Measurements from ENCODE around the gene GFI1B.

The GFI1B gene

DNA sequence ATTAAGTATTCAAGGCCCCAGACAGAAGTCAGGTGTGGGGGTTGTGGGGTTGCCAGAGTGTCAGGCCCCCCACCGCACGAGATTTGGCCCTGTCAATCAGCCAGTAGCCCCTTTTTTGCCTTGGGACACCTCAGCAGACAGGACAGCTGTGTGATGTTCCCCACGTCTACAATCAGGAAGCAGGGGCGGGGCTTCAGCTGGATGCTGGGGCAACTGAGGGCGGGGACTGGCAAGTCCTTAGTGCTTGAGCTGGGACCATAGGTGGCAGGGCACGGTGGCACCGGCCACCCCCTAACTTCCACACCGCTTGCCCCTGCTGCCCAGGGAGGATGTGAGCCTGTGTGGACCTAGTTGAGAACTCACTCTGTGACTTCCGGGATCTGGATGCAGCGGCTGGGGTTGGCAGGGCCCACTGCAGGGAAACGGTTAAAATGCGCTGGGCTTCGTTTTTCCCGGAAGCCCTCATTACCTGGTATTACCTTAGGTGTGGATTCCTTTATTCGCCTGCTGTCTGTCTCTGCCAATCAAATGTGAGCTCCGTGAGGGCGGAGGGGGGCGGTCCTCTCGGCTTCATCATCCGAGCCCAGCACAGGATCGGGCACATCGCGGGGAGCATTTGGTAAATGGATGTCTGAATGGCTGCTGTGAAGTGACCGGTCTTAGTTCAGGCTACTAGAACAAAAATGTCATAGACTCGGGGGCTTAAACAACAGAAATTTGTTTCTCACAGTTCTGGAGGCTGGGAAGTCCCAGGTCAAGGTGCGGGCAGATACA, 44.8 kb downstream of the GFI1B start:
- peak in 1 of 2 donors; percentile 32 for DNase-seq

DNA sequence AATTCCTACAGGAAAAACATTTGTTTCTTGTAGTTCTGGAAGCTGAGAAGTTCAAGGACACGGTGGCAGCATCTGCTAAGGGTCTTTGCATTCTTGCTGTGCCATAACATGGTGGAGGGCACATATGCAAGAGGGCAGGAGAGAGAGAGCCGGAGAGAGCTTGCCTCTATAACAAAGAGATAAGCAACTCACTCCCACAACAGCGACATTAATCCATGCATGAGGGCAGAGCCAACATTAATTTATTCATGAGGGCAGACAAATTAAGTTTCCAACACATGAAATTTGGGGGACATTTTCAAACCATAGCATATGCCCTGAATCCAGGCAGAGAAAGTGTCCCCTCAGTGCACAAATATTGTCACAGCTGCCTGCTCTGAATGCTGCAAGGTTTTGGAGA, 47.9 kb downstream of the GFI1B start:
- DNase-seq: no peak

DNA sequence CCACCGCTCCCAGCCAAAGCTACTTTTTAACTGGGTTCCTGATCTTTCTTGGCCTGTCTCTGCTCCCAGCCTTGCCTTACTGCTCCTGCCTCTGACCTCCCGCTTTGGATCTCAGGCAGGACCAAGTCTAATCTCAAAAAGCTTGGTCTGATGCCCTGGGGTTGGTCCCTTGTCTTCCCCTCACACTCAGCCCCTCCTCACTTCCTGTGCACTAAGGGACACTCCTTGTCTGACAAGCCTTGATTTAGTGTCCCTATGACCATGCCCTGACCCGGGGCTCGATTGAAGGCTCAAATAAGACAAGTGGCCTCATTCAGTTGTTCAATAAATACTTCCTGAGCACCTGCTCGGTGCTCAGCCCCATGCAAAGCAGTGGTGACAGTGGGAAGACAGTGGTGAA, 48.6 kb downstream of the GFI1B start:
- no peak for DNase-seq

DNA sequence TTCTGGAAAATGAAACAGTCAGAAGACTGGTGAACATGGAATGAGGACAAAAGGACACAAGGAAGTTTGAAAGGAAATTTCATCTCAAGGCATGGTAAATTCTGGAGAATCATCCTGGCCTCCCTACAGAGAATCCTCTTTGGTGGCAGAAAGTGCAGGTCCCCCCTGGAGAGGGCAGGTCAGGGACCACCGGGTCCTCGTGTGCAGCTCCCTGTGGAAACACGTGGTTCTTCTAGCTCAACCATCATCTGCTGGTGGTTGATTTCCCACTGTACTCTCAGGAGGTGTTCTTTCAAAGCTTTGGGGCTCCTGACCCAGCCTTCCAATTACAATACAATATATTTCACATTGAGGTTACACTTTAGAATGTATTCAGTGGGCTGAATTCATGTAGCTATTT, 49.7 kb downstream of the GFI1B start:
- DNase-seq: no peak

DNA sequence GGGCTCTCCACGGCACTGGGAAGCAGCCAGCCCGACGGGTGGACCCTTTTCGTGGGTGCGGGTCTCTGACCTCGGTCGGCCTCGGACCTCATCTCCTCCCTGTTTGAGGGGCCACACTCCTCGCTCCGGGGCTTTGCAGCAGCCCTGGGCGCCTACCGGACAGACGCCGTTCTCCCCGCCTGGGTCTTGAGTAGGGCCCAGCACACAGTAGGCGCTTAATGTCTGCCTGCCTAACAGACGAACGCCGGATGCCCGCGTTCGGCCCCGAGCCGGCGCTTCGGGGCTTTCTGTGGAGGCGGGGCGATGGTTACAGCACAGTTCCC, 51.5 kb downstream of the GFI1B start:
- no peak for DNase-seq

DNA sequence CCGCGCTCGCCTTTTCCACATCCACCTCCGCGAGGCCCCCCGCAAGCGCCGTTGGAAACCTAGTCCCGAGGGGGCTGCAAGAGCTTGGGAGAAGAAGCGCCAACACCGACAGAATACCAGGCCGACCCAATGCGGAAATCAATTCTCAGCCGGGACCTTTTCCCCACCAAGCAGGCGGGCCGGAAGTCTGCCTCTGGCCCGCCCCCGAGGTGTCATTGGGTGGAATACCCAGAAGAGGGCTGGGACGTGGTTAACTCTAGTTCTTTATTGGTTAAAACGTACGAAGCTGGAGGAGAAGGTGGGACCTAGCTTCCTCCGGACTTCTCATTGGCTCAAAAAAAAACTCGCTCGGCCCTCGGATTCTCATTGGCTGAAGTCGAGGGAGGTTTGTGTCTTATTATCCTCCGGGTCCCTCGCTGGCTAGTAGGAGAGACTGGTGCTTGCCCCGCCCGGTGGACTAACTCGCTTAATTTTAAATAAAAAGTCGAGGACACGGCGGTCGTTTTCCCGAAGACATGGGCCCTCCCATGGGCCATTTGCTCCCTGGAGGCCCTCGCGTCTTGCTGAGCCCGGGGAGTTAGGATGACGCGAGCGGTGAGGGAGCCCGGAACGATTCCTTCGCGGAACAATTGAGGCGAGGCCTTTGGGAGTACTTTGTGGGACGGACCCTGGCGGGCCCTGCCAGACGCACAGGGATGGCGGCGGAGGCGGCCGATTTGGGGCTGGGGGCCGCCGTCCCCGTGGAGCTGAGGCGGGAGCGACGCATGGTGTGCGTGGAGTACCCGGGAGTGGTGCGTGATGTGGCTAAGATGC, 52.0 kb downstream of the GFI1B start, which contains the start of gene GTF3C5:
Gene GTF3C5 (plus strand): TSS at position 681 of the 813 bp plus-strand sequence. CDS start 15 bp downstream, at position 696.
- DNase-seq: peak; percentile 91 to 93

DNA sequence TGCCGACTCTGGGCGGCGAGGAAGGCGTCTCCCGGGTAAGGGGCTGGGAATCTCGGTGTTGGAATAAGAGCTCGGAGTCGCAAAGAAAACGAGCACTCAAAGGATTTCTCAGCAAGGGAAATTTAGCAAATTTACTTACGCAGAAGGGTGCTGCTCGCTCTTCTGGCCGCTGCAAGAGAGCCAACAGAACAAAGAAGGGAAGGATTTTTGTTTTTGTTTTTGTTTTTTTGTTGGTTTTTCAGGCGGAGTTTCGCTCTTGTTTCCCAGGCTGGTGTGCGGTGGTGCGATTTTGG, 52.6 kb downstream of the GFI1B start:
- no peak for DNase-seq

DNA sequence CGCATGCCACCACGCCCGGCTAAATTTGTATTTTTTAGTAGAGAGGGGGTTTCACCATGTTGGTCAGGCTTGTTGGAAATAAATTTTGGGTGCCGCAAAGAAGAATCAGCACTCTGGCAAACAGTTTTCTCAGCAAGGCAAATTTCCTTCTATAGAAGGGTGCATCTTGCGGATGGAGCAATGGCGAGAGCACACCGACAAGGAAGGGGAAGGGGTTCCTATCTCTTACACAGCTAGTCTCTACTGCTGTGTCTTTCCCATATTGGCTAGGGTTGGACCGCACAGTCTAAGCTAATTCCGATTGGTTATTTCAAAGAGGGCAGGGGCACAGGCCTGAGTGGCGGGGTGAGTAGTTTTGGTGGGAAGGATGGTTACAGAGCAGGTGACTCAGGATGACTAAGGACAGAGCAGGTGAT, 53.0 kb downstream of the GFI1B start:
- DNase-seq: no peak

DNA sequence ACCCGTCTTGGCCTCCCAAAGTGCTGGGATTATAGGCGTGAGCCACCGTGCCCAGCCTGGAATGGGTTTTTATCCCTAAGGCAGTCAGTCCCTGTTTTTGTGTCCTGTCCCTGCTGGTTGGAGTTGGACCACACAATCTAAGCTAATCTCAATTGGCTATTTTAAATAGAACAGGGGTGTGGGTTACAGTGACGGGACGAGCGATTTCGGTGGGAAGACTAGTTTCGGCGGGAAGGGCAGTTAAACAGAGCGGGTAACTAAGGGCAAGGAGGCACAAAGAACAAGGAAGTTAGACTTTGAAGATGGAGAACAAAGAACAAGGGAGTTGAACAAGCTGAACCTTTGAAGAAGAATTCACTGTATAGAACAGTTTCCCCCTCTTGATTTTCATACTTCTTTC, 53.7 kb downstream of the GFI1B start:
- DNase-seq: no peak

DNA sequence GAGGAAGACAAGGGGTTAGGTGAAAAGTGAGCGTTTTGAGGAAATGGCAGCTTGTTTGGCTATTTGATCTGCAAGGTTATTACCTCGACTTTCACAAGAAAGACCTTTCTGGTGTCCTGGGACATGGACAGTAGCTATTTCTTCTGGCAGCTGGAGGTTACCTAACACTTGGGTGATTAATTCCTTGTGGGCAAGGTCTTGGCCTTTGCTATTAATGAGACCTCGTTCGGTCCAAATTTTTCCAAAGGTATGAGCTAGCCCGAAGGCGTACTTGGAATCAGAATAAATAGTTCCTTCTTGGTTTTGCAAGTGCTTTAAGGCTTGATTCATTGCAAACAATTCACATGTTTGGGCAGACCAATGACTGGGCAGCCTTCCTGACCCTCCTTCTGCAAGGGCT, 57.2 kb downstream of the GFI1B start:
- no peak for DNase-seq

DNA sequence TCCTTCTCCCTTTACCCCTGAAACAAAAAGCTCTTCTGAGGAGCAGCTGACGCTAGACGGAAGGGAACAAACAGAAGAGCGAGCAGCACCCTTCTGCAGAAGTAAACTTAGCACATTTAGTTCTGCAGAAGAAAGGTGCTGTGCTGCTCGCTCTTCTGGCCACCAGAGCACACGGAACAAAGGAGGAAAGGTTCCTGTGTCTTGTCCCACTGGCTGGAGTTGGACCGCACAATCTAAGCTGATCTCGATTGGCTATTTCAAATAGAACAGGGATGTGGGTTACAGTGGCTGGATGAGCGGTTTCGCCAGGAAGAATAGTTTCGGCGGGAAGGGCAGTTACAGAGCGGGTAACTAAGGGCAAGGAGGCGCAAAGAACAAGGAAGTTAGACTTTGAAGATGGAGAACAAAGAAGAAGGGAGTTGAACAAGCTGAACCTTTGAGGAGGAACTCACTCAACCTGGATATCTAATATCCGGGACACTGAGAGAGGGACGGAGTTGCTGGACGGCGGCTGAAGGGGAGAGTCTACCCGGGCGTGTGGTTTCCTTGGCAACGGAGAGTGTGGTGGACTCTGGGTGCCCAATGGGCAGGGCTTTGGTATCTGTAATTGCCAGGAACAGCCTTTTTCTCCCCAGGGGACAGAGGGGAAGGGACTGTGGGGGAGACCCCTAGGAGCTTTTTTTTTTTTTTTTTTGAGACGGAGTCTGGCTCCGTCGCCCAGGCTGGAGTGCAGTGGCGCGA, 59.5 kb downstream of the GFI1B start:
- no peak for DNase-seq

DNA sequence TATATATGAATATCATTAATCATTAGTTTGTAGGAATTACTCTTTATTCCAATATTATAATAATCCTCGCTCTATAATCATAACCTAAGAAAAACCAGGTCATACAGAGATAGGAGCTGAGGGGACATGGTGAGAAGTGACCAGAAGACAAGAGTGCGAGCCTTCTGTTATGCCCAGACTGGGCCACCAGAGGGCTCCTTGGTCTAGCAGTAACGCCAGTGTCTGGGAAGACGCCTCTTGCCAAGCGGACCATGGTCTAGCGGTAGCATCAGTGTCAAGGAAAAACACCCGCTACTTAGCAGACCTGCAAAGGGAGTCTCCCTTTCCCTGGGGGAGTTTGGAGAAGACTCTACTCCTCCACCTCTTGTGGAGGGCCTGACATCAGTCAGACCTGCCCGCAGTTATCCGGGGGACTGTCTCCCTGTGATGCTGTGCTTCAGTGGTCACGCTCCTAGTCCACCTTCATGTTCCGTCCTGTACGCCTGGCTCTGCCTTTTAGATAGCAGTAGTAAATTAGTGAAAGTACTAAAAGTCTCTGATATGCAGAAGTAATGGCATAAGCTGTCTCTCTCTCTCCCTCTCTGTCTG, 62.5 kb downstream of the GFI1B start:
- peak; percentile 29 to 31 for DNase-seq

Data from activated CD4-positive, alpha-beta T cell treated with anti-CD3 and anti-CD28 coated beads for 4 hours (primary cell).